ENCODE measurements around the gene EFS. TPM values are rescaled to one million over a fixed set of nuclear protein-coding genes. Genes with fewer than 3 reads are reported as not detected.

The EFS gene
- total and polyA plus RNA-seq, 2 of the 8 experiments (the other 6 are each of a cell fraction or from before 2014, with no cell fraction given) = 27.8 to 28.6 TPM

GRCh38 chr14:23356662-23357061 lies 8.3 kb downstream of the EFS start (continued):
- TF ChIP-seq, protein P1, sequence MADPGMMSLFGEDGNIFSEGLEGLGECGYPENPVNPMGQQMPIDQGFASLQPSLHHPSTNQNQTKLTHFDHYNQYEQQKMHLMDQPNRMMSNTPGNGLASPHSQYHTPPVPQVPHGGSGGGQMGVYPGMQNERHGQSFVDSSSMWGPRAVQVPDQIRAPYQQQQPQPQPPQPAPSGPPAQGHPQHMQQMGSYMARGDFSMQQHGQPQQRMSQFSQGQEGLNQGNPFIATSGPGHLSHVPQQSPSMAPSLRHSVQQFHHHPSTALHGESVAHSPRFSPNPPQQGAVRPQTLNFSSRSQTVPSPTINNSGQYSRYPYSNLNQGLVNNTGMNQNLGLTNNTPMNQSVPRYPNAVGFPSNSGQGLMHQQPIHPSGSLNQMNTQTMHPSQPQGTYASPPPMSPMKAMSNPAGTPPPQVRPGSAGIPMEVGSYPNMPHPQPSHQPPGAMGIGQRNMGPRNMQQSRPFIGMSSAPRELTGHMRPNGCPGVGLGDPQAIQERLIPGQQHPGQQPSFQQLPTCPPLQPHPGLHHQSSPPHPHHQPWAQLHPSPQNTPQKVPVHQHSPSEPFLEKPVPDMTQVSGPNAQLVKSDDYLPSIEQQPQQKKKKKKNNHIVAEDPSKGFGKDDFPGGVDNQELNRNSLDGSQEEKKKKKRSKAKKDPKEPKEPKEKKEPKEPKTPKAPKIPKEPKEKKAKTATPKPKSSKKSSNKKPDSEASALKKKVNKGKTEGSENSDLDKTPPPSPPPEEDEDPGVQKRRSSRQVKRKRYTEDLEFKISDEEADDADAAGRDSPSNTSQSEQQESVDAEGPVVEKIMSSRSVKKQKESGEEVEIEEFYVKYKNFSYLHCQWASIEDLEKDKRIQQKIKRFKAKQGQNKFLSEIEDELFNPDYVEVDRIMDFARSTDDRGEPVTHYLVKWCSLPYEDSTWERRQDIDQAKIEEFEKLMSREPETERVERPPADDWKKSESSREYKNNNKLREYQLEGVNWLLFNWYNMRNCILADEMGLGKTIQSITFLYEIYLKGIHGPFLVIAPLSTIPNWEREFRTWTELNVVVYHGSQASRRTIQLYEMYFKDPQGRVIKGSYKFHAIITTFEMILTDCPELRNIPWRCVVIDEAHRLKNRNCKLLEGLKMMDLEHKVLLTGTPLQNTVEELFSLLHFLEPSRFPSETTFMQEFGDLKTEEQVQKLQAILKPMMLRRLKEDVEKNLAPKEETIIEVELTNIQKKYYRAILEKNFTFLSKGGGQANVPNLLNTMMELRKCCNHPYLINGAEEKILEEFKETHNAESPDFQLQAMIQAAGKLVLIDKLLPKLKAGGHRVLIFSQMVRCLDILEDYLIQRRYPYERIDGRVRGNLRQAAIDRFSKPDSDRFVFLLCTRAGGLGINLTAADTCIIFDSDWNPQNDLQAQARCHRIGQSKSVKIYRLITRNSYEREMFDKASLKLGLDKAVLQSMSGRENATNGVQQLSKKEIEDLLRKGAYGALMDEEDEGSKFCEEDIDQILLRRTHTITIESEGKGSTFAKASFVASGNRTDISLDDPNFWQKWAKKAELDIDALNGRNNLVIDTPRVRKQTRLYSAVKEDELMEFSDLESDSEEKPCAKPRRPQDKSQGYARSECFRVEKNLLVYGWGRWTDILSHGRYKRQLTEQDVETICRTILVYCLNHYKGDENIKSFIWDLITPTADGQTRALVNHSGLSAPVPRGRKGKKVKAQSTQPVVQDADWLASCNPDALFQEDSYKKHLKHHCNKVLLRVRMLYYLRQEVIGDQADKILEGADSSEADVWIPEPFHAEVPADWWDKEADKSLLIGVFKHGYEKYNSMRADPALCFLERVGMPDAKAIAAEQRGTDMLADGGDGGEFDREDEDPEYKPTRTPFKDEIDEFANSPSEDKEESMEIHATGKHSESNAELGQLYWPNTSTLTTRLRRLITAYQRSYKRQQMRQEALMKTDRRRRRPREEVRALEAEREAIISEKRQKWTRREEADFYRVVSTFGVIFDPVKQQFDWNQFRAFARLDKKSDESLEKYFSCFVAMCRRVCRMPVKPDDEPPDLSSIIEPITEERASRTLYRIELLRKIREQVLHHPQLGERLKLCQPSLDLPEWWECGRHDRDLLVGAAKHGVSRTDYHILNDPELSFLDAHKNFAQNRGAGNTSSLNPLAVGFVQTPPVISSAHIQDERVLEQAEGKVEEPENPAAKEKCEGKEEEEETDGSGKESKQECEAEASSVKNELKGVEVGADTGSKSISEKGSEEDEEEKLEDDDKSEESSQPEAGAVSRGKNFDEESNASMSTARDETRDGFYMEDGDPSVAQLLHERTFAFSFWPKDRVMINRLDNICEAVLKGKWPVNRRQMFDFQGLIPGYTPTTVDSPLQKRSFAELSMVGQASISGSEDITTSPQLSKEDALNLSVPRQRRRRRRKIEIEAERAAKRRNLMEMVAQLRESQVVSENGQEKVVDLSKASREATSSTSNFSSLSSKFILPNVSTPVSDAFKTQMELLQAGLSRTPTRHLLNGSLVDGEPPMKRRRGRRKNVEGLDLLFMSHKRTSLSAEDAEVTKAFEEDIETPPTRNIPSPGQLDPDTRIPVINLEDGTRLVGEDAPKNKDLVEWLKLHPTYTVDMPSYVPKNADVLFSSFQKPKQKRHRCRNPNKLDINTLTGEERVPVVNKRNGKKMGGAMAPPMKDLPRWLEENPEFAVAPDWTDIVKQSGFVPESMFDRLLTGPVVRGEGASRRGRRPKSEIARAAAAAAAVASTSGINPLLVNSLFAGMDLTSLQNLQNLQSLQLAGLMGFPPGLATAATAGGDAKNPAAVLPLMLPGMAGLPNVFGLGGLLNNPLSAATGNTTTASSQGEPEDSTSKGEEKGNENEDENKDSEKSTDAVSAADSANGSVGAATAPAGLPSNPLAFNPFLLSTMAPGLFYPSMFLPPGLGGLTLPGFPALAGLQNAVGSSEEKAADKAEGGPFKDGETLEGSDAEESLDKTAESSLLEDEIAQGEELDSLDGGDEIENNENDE (IDR thresholded peaks at IDR 0.05; ENCODE audit: insufficient replicate concordance, low read length) = no peak
- TF ChIP-seq SUZ12 (IDR thresholded peaks at IDR 0.05; ENCODE audit: low read length) = no peak
- TF ChIP-seq HDAC6 (IDR thresholded peaks at IDR 0.05; ENCODE audit: low read depth, low read length) = no peak
- TF ChIP-seq MAX (IDR thresholded peaks at IDR 0.05) = no peak
- TF ChIP-seq ASH2L (IDR thresholded peaks at IDR 0.05; ENCODE audit: low read length) = no peak
- TF ChIP-seq NRF1 (IDR thresholded peaks at IDR 0.05; ENCODE audit: low read depth, low read length) = no peak
- no peak for TF ChIP-seq YY1 (IDR thresholded peaks at IDR 0.05; ENCODE audit: low read depth, low read length)
- TF ChIP-seq TAF7 (optimal IDR thresholded peaks at IDR 0.05; ENCODE audit: borderline replicate concordance, low read depth, low read length) = no peak
- no peak for TF ChIP-seq RAD21 (IDR thresholded peaks at IDR 0.05 in 1 of 2, conservative IDR thresholded peaks at IDR 0.05 in 1 of 2; ENCODE audit: low read depth in 2 of 2, low read length in 2 of 2)
- no peak for TF ChIP-seq MAFK (IDR thresholded peaks at IDR 0.05; ENCODE audit: low read depth, low read length)
- TF ChIP-seq TBP (IDR thresholded peaks at IDR 0.05; ENCODE audit: low read depth, low read length) = no peak
- TF ChIP-seq POLR2A (IDR thresholded peaks at IDR 0.05; ENCODE audit: control extremely low read depth in 1 of 2, low read depth in 2 of 2, low read length in 2 of 2) = no peak
- no peak for TF ChIP-seq ZNF274 (IDR thresholded peaks at IDR 0.05; ENCODE audit: borderline replicate concordance, extremely low read depth, low read length)
